ENCODE results near the gene FGF14. TPM values are rescaled to one million over a fixed set of nuclear protein-coding genes. Genes with fewer than 3 reads are reported as not detected.

Gene FGF14
- total RNA-seq, 1 donor from 2014 or later: 0.23 TPM

DNA sequence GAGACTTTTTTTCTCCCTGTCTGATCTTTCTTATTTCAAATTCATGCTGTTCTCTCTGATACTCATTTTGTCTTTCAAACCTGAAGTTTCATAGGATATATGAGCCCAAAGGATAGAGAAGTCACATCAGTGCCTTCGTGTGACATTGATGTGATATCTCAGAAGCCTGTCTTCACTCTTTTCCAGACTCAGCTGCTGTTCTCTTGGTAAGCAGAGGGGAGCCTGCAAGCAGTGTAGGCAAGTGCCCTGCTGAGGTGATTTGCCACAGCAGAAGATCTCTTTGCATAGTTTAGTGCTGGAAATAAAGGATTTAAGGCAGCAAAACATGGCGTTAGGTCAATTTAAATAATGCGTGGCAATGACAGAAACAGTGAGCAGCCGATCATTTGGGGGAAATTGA lies 602.7 kb downstream of the FGF14 start:
- Histone ChIP-seq H3K4me1 (ENCODE audit: insufficient read depth, low read length) (no peaks in the 10 kb centered on the region), H2AFZ (ENCODE audit: low read depth, low read length) (no peak overlapping the region), H3K4me2 (ENCODE audit: low read length) (no peak overlapping the region), H3K4me3 (ENCODE audit: insufficient read depth, low read depth, low read length) (no peak overlapping the region), H3K9me3 (ENCODE audit: insufficient read depth, low read depth, low read length) (no peaks in the 10 kb centered on the region), H3K27ac (ENCODE audit: low read depth, low read length) (no peak overlapping the region), H3K9ac (ENCODE audit: low read length) (no peak overlapping the region), H3K27me3 (ENCODE audit: insufficient read depth, low read length) (no peaks in the 10 kb centered on the region), H3K79me2 (ENCODE audit: insufficient read depth, low read length) (no peaks in the 10 kb centered on the region), H3K36me3 (ENCODE audit: insufficient read depth, low read length) (no peaks in the 10 kb centered on the region), H4K20me1 (ENCODE audit: insufficient read depth, low read length) (no peaks in the 10 kb centered on the region)
- Mint-ChIP-seq H3K4me3 (ENCODE audit: unreplicated experiment) (no peak overlapping the region), H3K36me3 (ENCODE audit: low read depth, unreplicated experiment) (no peaks in the 10 kb centered on the region), H3K4me1 (ENCODE audit: low read depth, unreplicated experiment) (no peaks in the 10 kb centered on the region), H3K27ac (ENCODE audit: unreplicated experiment) (no peak overlapping the region), H3K9me3 (ENCODE audit: unreplicated experiment) (no peaks in the 10 kb centered on the region), H3K27me3 (ENCODE audit: low read depth, unreplicated experiment) (peaks cover 10% of the 10 kb centered on the region)
- FAIRE-seq (no peak), DNase-seq (ENCODE audit: low read depth) (no peak)
- TF ChIP-seq, protein P1, sequence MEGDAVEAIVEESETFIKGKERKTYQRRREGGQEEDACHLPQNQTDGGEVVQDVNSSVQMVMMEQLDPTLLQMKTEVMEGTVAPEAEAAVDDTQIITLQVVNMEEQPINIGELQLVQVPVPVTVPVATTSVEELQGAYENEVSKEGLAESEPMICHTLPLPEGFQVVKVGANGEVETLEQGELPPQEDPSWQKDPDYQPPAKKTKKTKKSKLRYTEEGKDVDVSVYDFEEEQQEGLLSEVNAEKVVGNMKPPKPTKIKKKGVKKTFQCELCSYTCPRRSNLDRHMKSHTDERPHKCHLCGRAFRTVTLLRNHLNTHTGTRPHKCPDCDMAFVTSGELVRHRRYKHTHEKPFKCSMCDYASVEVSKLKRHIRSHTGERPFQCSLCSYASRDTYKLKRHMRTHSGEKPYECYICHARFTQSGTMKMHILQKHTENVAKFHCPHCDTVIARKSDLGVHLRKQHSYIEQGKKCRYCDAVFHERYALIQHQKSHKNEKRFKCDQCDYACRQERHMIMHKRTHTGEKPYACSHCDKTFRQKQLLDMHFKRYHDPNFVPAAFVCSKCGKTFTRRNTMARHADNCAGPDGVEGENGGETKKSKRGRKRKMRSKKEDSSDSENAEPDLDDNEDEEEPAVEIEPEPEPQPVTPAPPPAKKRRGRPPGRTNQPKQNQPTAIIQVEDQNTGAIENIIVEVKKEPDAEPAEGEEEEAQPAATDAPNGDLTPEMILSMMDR (IDR thresholded peaks at IDR 0.05; ENCODE audit: insufficient read depth, low read depth, low read length): no peak
- TF ChIP-seq EZH2 (IDR thresholded peaks at IDR 0.05; ENCODE audit: insufficient read depth, low read length): no peak

DNA sequence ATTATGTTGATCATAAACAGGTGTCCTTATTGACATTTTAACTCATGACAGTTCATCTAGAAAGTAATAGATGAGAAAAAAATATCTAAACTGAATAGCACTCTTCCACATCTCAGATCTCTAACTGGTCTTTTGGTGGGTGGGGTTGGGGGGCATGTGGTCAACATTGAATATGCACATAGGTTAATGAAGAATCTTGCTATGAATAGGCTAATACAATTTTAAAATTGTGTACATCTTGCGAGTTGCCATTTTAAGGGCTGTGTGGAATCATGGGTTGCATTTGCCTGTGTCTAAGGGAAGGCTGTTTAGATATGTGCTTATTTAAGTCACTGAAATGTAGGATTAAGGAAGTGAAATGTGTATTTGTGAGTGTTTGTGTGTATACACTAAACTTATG lies 603.4 kb downstream of the FGF14 start:
- no peaks in the 10 kb centered on the region for H4K20me1 ChIP-seq (ENCODE audit: insufficient read depth, low read length)
- no peaks in the 10 kb centered on the region for H3K4me1 ChIP-seq (ENCODE audit: insufficient read depth, low read length)
- no peaks in the 10 kb centered on the region for H3K36me3 ChIP-seq (ENCODE audit: insufficient read depth, low read length)
- Mint-ChIP-seq H3K27me3 (ENCODE audit: low read depth, unreplicated experiment) (peaks cover 10% of the 10 kb centered on the region), H3K4me1 (ENCODE audit: low read depth, unreplicated experiment) (no peaks in the 10 kb centered on the region), H3K9me3 (ENCODE audit: unreplicated experiment) (no peaks in the 10 kb centered on the region), H3K4me3 (ENCODE audit: unreplicated experiment) (no peak overlapping the region), H3K27ac (ENCODE audit: unreplicated experiment) (no peak overlapping the region), H3K36me3 (ENCODE audit: low read depth, unreplicated experiment) (no peaks in the 10 kb centered on the region)
- no peaks in the 10 kb centered on the region for H3K27me3 ChIP-seq (ENCODE audit: insufficient read depth, low read length)
- no peak overlapping the region for H3K4me2 ChIP-seq (ENCODE audit: low read length)
- FAIRE-seq (no peak), DNase-seq (ENCODE audit: low read depth) (no peak)
- H3K9me3 ChIP-seq (ENCODE audit: insufficient read depth, low read depth, low read length): no peaks in the 10 kb centered on the region
- H3K4me3 ChIP-seq (ENCODE audit: insufficient read depth, low read depth, low read length): no peak overlapping the region
- no peaks in the 10 kb centered on the region for H3K79me2 ChIP-seq (ENCODE audit: insufficient read depth, low read length)
- H2AFZ ChIP-seq (ENCODE audit: low read depth, low read length): no peak overlapping the region
- no peak overlapping the region for H3K27ac ChIP-seq (ENCODE audit: low read depth, low read length)
- TF ChIP-seq, protein P1 (IDR thresholded peaks at IDR 0.05; ENCODE audit: insufficient read depth, low read depth, low read length): no peak
- no peak for TF ChIP-seq EZH2 (IDR thresholded peaks at IDR 0.05; ENCODE audit: insufficient read depth, low read length)
- no peak overlapping the region for H3K9ac ChIP-seq (ENCODE audit: low read length)

DNA sequence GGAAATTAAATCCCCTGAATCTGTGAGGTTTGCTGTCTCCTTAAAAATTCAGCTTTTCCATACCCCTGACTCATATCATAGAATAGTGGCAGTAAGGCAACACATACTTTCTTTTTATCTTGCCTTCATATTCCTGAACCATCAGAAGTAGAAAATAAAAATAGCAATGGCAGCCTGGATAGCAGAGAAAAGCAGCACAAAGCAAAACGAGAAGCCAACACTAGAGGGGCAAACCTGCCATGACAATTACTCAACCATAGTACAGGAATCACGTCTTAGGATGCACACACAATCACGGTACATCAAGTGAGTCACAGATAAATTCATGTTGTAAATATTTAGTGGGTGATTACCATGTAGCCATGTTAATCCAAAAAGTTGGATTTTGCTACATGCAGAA lies 606.4 kb downstream of the FGF14 start:
- peaks cover 6% of the 10 kb centered on the region for H3K27me3 Mint-ChIP-seq (ENCODE audit: low read depth, unreplicated experiment)
- H3K4me3 Mint-ChIP-seq (ENCODE audit: unreplicated experiment): no peak overlapping the region
- no peak overlapping the region for H3K27ac Mint-ChIP-seq (ENCODE audit: unreplicated experiment)
- Histone ChIP-seq H3K36me3 (ENCODE audit: insufficient read depth, low read length) (no peaks in the 10 kb centered on the region), H3K27me3 (ENCODE audit: insufficient read depth, low read length) (no peaks in the 10 kb centered on the region), H3K9me3 (ENCODE audit: insufficient read depth, low read depth, low read length) (no peaks in the 10 kb centered on the region), H3K4me3 (ENCODE audit: insufficient read depth, low read depth, low read length) (no peak overlapping the region), H4K20me1 (ENCODE audit: insufficient read depth, low read length) (no peaks in the 10 kb centered on the region), H3K9ac (ENCODE audit: low read length) (no peak overlapping the region), H3K4me2 (ENCODE audit: low read length) (no peak overlapping the region), H3K79me2 (ENCODE audit: insufficient read depth, low read length) (no peaks in the 10 kb centered on the region), H3K4me1 (ENCODE audit: insufficient read depth, low read length) (no peaks in the 10 kb centered on the region), H2AFZ (ENCODE audit: low read depth, low read length) (no peak overlapping the region), H3K27ac (ENCODE audit: low read depth, low read length) (no peak overlapping the region)
- TF ChIP-seq EZH2 (IDR thresholded peaks at IDR 0.05; ENCODE audit: insufficient read depth, low read length): no peak
- TF ChIP-seq, protein P1 (IDR thresholded peaks at IDR 0.05; ENCODE audit: insufficient read depth, low read depth, low read length): no peak
- H3K9me3 Mint-ChIP-seq (ENCODE audit: unreplicated experiment): no peaks in the 10 kb centered on the region
- H3K4me1 Mint-ChIP-seq (ENCODE audit: low read depth, unreplicated experiment): no peaks in the 10 kb centered on the region
- H3K36me3 Mint-ChIP-seq (ENCODE audit: low read depth, unreplicated experiment): no peaks in the 10 kb centered on the region
- no peak for DNase-seq (ENCODE audit: low read depth)
- FAIRE-seq: no peak

All from astrocyte (in vitro differentiated cells and primary cell).